A673 (cell line): Measurements from ENCODE around the gene PRC1. TPM values are rescaled to one million over a fixed set of nuclear protein-coding genes. Genes with fewer than 3 reads are reported as not detected.

Experiments
- BruUV-seq: library from RNA; stranded (reverse); fragments of 400-500 nt; replicated peaks from 2 replicates; lab custom pipeline; 2021; lab: Mats Ljungman, UMichigan
- CTCF ChIA-PET: fragments of 300-600 bp; sonication (Branson Sonifier 250); formaldehyde crosslinking; loops from one replicate; lab custom pipeline; 2022; ENCODE audit warnings: antibody characterized with exemption; lab: Charles Lee
- POLR2A ChIA-PET: fragments of 300-600 bp; sonication (Branson Sonifier 250); formaldehyde crosslinking; loops from one replicate; lab custom pipeline; 2022; ENCODE audit warnings: antibody characterized with exemption; ENCODE audit not compliant: low non-redundant PET; lab: Charles Lee
- DNase-seq: peaks from one replicate; pipeline ENCODE4 v3.0.0-alpha.2; 2015; ENCODE audit warnings: low spot score
- H3K27ac ChIP-seq: fragments of 200-600 bp; sonication (generic); 2 replicates; pipeline ENCODE4 v1.5.1; 2016; ENCODE audit warnings: mixed run types, low read depth, mild to moderate bottlenecking, mixed read lengths, antibody characterized with exemption, low read length; ENCODE audit not compliant: poor library complexity, severe bottlenecking
- H3K27me3 ChIP-seq: fragments of 200-600 bp; sonication (generic); replicated peaks from 2 replicates; pipeline ENCODE4 v1.6.1; 2017; ENCODE audit warnings: mixed run types, low read depth, mild to moderate bottlenecking, mixed read lengths, antibody characterized with exemption, low read length; ENCODE audit not compliant: insufficient read depth, poor library complexity
- H3K36me3 ChIP-seq: fragments of 200-600 bp; sonication (generic); 2 replicates; pipeline ENCODE4 v1.6.1; 2016; ENCODE audit warnings: mixed run types, mild to moderate bottlenecking, mixed read lengths, antibody characterized with exemption, low read length; ENCODE audit not compliant: insufficient read depth, poor library complexity, severe bottlenecking
- H3K4me1 ChIP-seq: fragments of 200-600 bp; sonication (generic); 2 replicates; pipeline ENCODE4 v1.6.1; 2017; ENCODE audit warnings: mixed run types, mild to moderate bottlenecking, mixed read lengths, antibody characterized with exemption, low read length; ENCODE audit not compliant: insufficient read depth, poor library complexity, severe bottlenecking
- H3K4me3 ChIP-seq: fragments of 200-600 bp; sonication (generic); 2 replicates; pipeline ENCODE4 v1.5.1; 2016; ENCODE audit warnings: low read depth, mixed run types, mild to moderate bottlenecking, mixed read lengths, low read length; ENCODE audit not compliant: poor library complexity, severe bottlenecking
- H3K9me3 ChIP-seq: fragments of 200-600 bp; sonication (generic); 2 replicates; pipeline ENCODE4 v1.6.1; 2016; ENCODE audit warnings: mixed run types, low read depth, mild to moderate bottlenecking, mixed read lengths, antibody characterized with exemption, low read length; ENCODE audit not compliant: poor library complexity, severe bottlenecking
- EZH2 ChIP-seq: fragments of 200-600 bp; sonication (generic); IDR thresholded peaks from 2 replicates; pipeline ENCODE4 v1.6.1; 2017; ENCODE audit warnings: borderline replicate concordance, low read depth, mild to moderate bottlenecking, mixed read lengths, antibody characterized with exemption, low read length; ENCODE audit not compliant: poor library complexity, severe bottlenecking
- intact Hi-C: fragments of 100-400 bp; cut with micrococcal nuclease; formaldehyde crosslinking; loops from one replicate; pipeline ENCODE4 v1.10.0; 2022; ENCODE audit not compliant: unreplicated experiment
- total RNA-seq: library from RNA; stranded (reverse); gene quantifications from 2 replicates; pipeline ENCODE4 v1.2.3, GENCODE V29; 2021
- TF ChIP-seq, protein P1 (sequence below): fragments of 300-800, 200-600 bp; sonication (generic); conservative IDR thresholded peaks from 2 replicates; pipeline ENCODE4 v1.5.1; 2017; ENCODE audit warnings: low read depth, mild to moderate bottlenecking, antibody characterized with exemption, low read length, moderate library complexity, mixed read lengths

The PRC1 gene
- total RNA-seq, 1 experiment from 2014 or later, result 339 TPM

DNA sequence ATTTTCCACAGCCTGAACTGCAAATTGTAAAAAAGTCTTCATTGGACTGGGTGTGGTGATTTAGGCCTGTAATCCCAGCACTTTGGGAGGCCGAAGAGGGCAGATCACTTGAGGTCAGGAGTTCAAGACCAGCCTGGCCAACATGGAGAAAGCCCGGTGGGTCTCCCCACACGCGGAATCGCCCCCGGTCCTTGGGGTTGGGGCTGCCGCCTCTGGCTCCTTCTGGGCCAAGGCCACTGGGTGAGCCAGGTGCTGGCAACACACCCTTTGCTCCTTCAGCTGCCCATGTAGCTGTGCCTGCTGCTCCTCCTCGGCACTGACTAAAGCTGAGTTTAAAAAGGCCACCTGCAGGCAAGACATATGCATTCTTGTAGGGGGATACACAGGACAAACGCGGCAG, 37.5 kb upstream of the PRC1 start:
- TF ChIP-seq, protein P1, sequence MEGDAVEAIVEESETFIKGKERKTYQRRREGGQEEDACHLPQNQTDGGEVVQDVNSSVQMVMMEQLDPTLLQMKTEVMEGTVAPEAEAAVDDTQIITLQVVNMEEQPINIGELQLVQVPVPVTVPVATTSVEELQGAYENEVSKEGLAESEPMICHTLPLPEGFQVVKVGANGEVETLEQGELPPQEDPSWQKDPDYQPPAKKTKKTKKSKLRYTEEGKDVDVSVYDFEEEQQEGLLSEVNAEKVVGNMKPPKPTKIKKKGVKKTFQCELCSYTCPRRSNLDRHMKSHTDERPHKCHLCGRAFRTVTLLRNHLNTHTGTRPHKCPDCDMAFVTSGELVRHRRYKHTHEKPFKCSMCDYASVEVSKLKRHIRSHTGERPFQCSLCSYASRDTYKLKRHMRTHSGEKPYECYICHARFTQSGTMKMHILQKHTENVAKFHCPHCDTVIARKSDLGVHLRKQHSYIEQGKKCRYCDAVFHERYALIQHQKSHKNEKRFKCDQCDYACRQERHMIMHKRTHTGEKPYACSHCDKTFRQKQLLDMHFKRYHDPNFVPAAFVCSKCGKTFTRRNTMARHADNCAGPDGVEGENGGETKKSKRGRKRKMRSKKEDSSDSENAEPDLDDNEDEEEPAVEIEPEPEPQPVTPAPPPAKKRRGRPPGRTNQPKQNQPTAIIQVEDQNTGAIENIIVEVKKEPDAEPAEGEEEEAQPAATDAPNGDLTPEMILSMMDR, result no peak
- no peak for TF ChIP-seq EZH2
- CTCF ChIA-PET, result no interaction called here
- intact Hi-C loops, result no loop called here

DNA sequence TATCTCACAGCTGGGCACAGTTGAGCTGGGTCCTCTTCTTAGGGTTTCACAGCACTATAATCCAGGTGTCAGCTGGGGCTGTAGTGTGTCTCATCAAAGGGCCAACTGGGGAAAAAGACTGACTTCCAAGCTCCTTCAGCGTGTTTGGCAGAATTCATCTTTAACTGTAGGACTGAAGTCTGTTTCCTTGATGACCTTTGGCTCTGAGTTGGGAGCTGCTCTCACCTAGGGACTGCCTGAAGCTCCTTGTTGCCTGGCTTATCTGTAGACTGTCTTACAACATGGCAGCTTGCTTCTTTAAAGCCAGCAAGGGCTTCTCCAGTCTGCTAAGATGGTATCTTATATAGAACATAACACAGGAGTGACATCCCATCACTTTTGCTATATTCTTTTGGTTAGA, 33.3 kb upstream of the PRC1 start:
- Histone ChIP-seq H3K4me1 (peaks cover 3% of the 10 kb centered on the region), H3K27ac (no peak overlapping the region), H3K36me3 (no peaks in the 10 kb centered on the region), H3K9me3 (no peaks in the 10 kb centered on the region), H3K4me3 (no peak overlapping the region), H3K27me3 (no peaks in the 10 kb centered on the region)
- intact Hi-C loops, result no loop called here
- TF ChIP-seq EZH2, result no peak
- TF ChIP-seq, protein P1, result no peak
- POLR2A ChIA-PET, result no interaction called here
- no TSS peak for BruUV-seq
- no peak for DNase-seq
- CTCF ChIA-PET, result no interaction called here

More for the DNA sequence above, 37.5 kb upstream of the PRC1 start:
- POLR2A ChIA-PET, result no interaction called here
- H3K27ac ChIP-seq, result no peak overlapping the region
- DNase-seq, result no peak
- no peaks in the 10 kb centered on the region for H3K9me3 ChIP-seq
- no peaks in the 10 kb centered on the region for H3K27me3 ChIP-seq
- no TSS peak for BruUV-seq
- no peaks in the 10 kb centered on the region for H3K4me1 ChIP-seq
- no peak overlapping the region for H3K4me3 ChIP-seq
- H3K36me3 ChIP-seq, result no peaks in the 10 kb centered on the region

DNA sequence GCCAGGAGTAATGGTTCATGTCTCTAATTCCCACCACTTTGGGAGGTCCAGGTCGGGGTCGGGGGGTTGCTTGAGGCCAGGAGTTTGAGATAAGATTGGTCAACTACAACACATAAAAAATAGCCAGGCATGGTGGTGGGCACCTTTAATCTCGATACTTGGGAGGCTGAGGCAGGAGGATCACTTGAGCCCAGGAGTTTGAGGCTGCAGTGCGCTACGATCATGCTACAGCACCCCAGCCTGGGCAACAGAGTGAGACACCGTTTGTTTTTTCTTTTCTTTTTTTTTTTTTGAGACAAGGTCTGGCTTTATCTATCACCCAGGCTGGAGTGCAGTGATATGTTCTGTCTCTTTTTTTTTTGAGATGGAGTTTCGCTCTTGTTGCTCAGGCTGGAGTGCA, 29.4 kb upstream of the PRC1 start:
- no peaks in the 10 kb centered on the region for H3K27me3 ChIP-seq
- no peaks in the 10 kb centered on the region for H3K36me3 ChIP-seq
- ChIA-PET POLR2A (no interaction called here), CTCF (no interaction called here)
- intact Hi-C loops, result no loop called here
- H3K4me1 ChIP-seq, result peaks cover 3% of the 10 kb centered on the region
- H3K9me3 ChIP-seq, result no peaks in the 10 kb centered on the region
- TF ChIP-seq, protein P1, result no peak
- TF ChIP-seq EZH2, result no peak
- BruUV-seq, result no TSS peak
- H3K4me3 ChIP-seq, result no peak overlapping the region
- DNase-seq, result no peak
- no peak overlapping the region for H3K27ac ChIP-seq
